ENCODE results near the gene HDAC4. TPM values are rescaled to one million over a fixed set of nuclear protein-coding genes. Genes with fewer than 3 reads are reported as not detected.

The HDAC4 gene
- total RNA-seq, 2 experiments from 2014 or later, result 32.0 to 35.6 TPM

- H3K36me3 Mint-ChIP-seq (ENCODE audit: low read depth), result peaks cover 8% of the 10 kb centered on the region
- H3K4me1 Mint-ChIP-seq (ENCODE audit: low read depth), result peaks cover 12% of the 10 kb centered on the region
- no peaks in the 10 kb centered on the region for H3K27me3 Mint-ChIP-seq (ENCODE audit: low read depth)
- DNase-seq, result no peak
- no peak overlapping the region for H3K27ac Mint-ChIP-seq
- H3K4me3 Mint-ChIP-seq, result no peak overlapping the region
- intact Hi-C loops (cut with micrococcal nuclease), result no loop called here
- CTCF ChIA-PET, result no interaction called here
- H3K9me3 Mint-ChIP-seq, result no peaks in the 10 kb centered on the region
Observed at GRCh38 chr2:239114119-239114581, 286.7 kb downstream of the HDAC4 start.

GRCh38 chr2:239113615-239114014 lies 287.2 kb downstream of the HDAC4 start:
- Mint-ChIP-seq H3K36me3 (ENCODE audit: low read depth) (peaks cover 8% of the 10 kb centered on the region), H3K9me3 (no peaks in the 10 kb centered on the region), H3K4me1 (ENCODE audit: low read depth) (peaks cover 6% of the 10 kb centered on the region), H3K4me3 (no peak overlapping the region), H3K27ac (no peak overlapping the region), H3K27me3 (ENCODE audit: low read depth) (no peaks in the 10 kb centered on the region)
- intact Hi-C loops (cut with micrococcal nuclease), result no loop called here
- DNase-seq, result no peak
- CTCF ChIA-PET, result interaction anchor here (0.7 kb wide), 1 partner anchor 694 kb away, joined by 3 read pairs; no protein-coding TSS in a partner anchor

- intact Hi-C loops (cut with micrococcal nuclease), result no loop called here
- CTCF ChIA-PET, result interaction anchor here (0.7 kb wide), 1 partner anchor 695 kb away, joined by 3 read pairs; no protein-coding TSS in a partner anchor
- Mint-ChIP-seq H3K4me3 (no peak overlapping the region), H3K27me3 (ENCODE audit: low read depth) (no peaks in the 10 kb centered on the region), H3K9me3 (no peaks in the 10 kb centered on the region), H3K27ac (no peak overlapping the region), H3K36me3 (ENCODE audit: low read depth) (peaks cover 8% of the 10 kb centered on the region), H3K4me1 (ENCODE audit: low read depth) (peaks cover 3% of the 10 kb centered on the region)
- no peak for DNase-seq
Observed at GRCh38 chr2:239113171-239113570, 287.6 kb downstream of the HDAC4 start.

- Mint-ChIP-seq H3K4me1 (ENCODE audit: low read depth) (peaks cover under 1% of the 10 kb centered on the region), H3K27me3 (ENCODE audit: low read depth) (no peaks in the 10 kb centered on the region), H3K4me3 (no peak overlapping the region), H3K27ac (no peak overlapping the region), H3K36me3 (ENCODE audit: low read depth) (peaks cover 9% of the 10 kb centered on the region), H3K9me3 (no peaks in the 10 kb centered on the region)
- CTCF ChIA-PET, result no interaction called here
- no peak for DNase-seq
- intact Hi-C loops (cut with micrococcal nuclease), result no loop called here
Observed at GRCh38 chr2:239112127-239112774, 288.6 kb downstream of the HDAC4 start.

- H3K4me1 Mint-ChIP-seq (ENCODE audit: low read depth), result no peaks in the 10 kb centered on the region
- intact Hi-C loops (cut with micrococcal nuclease), result no loop called here
- H3K36me3 Mint-ChIP-seq (ENCODE audit: low read depth), result peaks cover 7% of the 10 kb centered on the region
- no peak for DNase-seq
- H3K27me3 Mint-ChIP-seq (ENCODE audit: low read depth), result no peaks in the 10 kb centered on the region
- no peaks in the 10 kb centered on the region for H3K9me3 Mint-ChIP-seq
- CTCF ChIA-PET, result no interaction called here
- H3K27ac Mint-ChIP-seq, result no peak overlapping the region
- H3K4me3 Mint-ChIP-seq, result no peak overlapping the region
Observed at GRCh38 chr2:239111401-239112100, 289.3 kb downstream of the HDAC4 start.

- peaks cover 7% of the 10 kb centered on the region for H3K36me3 Mint-ChIP-seq (ENCODE audit: low read depth)
- no peaks in the 10 kb centered on the region for H3K27me3 Mint-ChIP-seq (ENCODE audit: low read depth)
- H3K9me3 Mint-ChIP-seq, result no peaks in the 10 kb centered on the region
- intact Hi-C loops (cut with micrococcal nuclease), result no loop called here
- H3K27ac Mint-ChIP-seq, result no peak overlapping the region
- DNase-seq, result no peak
- no peaks in the 10 kb centered on the region for H3K4me1 Mint-ChIP-seq (ENCODE audit: low read depth)
- CTCF ChIA-PET, result no interaction called here
- H3K4me3 Mint-ChIP-seq, result no peak overlapping the region
Observed at GRCh38 chr2:239110595-239111048, 290.2 kb downstream of the HDAC4 start.

- DNase-seq, result no peak
- H3K4me3 Mint-ChIP-seq, result no peak overlapping the region
- H3K4me1 Mint-ChIP-seq (ENCODE audit: low read depth), result no peaks in the 10 kb centered on the region
- intact Hi-C loops (cut with micrococcal nuclease), result loop anchor here (10.0 kb wide), 1 partner anchor 75 kb away; no protein-coding TSS in a partner anchor
- no peak overlapping the region for H3K27ac Mint-ChIP-seq
- H3K27me3 Mint-ChIP-seq (ENCODE audit: low read depth), result no peaks in the 10 kb centered on the region
- H3K36me3 Mint-ChIP-seq (ENCODE audit: low read depth), result peaks cover 7% of the 10 kb centered on the region
- CTCF ChIA-PET, result no interaction called here
- no peaks in the 10 kb centered on the region for H3K9me3 Mint-ChIP-seq
Observed at GRCh38 chr2:239109928-239110545, 290.8 kb downstream of the HDAC4 start.

- Mint-ChIP-seq H3K36me3 (ENCODE audit: low read depth) (peaks cover 7% of the 10 kb centered on the region), H3K27ac (no peak overlapping the region), H3K4me1 (ENCODE audit: low read depth) (no peaks in the 10 kb centered on the region), H3K9me3 (no peaks in the 10 kb centered on the region), H3K4me3 (no peak overlapping the region), H3K27me3 (ENCODE audit: low read depth) (no peaks in the 10 kb centered on the region)
- intact Hi-C loops (cut with micrococcal nuclease), result loop anchor here (10.0 kb wide), 1 partner anchor 74 kb away; no protein-coding TSS in a partner anchor
- CTCF ChIA-PET, result no interaction called here
- DNase-seq, result no peak
Observed at GRCh38 chr2:239109041-239109927, 291.5 kb downstream of the HDAC4 start.

GRCh38 chr2:239108459-239108858 lies 292.4 kb downstream of the HDAC4 start:
- CTCF ChIA-PET, result no interaction called here
- intact Hi-C loops (cut with micrococcal nuclease), result loop anchor here (10.0 kb wide), 1 partner anchor 74 kb away; no protein-coding TSS in a partner anchor
- no peaks in the 10 kb centered on the region for H3K9me3 Mint-ChIP-seq
- no peak for DNase-seq
- peaks cover 7% of the 10 kb centered on the region for H3K36me3 Mint-ChIP-seq (ENCODE audit: low read depth)
- no peaks in the 10 kb centered on the region for H3K4me1 Mint-ChIP-seq (ENCODE audit: low read depth)
- no peak overlapping the region for H3K27ac Mint-ChIP-seq
- H3K4me3 Mint-ChIP-seq, result no peak overlapping the region
- H3K27me3 Mint-ChIP-seq (ENCODE audit: low read depth), result no peaks in the 10 kb centered on the region

GRCh38 chr2:239107936-239108335 lies 292.9 kb downstream of the HDAC4 start:
- no peak overlapping the region for H3K27ac Mint-ChIP-seq
- H3K27me3 Mint-ChIP-seq (ENCODE audit: low read depth), result no peaks in the 10 kb centered on the region
- H3K4me3 Mint-ChIP-seq, result no peak overlapping the region
- no peaks in the 10 kb centered on the region for H3K4me1 Mint-ChIP-seq (ENCODE audit: low read depth)
- CTCF ChIA-PET, result no interaction called here
- intact Hi-C loops (cut with micrococcal nuclease), result loop anchor here (10.0 kb wide), 1 partner anchor 73 kb away; no protein-coding TSS in a partner anchor
- no peak for DNase-seq
- H3K9me3 Mint-ChIP-seq, result no peaks in the 10 kb centered on the region
- H3K36me3 Mint-ChIP-seq (ENCODE audit: low read depth), result peaks cover 7% of the 10 kb centered on the region

GRCh38 chr2:239106966-239107365 lies 293.9 kb downstream of the HDAC4 start:
- Mint-ChIP-seq H3K9me3 (no peaks in the 10 kb centered on the region), H3K27ac (no peak overlapping the region), H3K36me3 (ENCODE audit: low read depth) (peaks cover 7% of the 10 kb centered on the region), H3K27me3 (ENCODE audit: low read depth) (no peaks in the 10 kb centered on the region), H3K4me1 (ENCODE audit: low read depth) (no peaks in the 10 kb centered on the region), H3K4me3 (no peak overlapping the region)
- intact Hi-C loops (cut with micrococcal nuclease), result loop anchor here (10.0 kb wide), 1 partner anchor 72 kb away; no protein-coding TSS in a partner anchor
- DNase-seq, result no peak
- CTCF ChIA-PET, result no interaction called here
